HG02943 (cell line): ENCODE data around the gene UQCRQ.

Source experiments
- ATAC-seq: cut with Tn5 transposase; IDR thresholded peaks from one replicate; pipeline ENCODE4 v1.9.1; 2021; ENCODE audit warnings: mild to moderate bottlenecking, low read depth, moderate library complexity; ENCODE audit not compliant: unreplicated experiment

The UQCRQ gene

DNA sequence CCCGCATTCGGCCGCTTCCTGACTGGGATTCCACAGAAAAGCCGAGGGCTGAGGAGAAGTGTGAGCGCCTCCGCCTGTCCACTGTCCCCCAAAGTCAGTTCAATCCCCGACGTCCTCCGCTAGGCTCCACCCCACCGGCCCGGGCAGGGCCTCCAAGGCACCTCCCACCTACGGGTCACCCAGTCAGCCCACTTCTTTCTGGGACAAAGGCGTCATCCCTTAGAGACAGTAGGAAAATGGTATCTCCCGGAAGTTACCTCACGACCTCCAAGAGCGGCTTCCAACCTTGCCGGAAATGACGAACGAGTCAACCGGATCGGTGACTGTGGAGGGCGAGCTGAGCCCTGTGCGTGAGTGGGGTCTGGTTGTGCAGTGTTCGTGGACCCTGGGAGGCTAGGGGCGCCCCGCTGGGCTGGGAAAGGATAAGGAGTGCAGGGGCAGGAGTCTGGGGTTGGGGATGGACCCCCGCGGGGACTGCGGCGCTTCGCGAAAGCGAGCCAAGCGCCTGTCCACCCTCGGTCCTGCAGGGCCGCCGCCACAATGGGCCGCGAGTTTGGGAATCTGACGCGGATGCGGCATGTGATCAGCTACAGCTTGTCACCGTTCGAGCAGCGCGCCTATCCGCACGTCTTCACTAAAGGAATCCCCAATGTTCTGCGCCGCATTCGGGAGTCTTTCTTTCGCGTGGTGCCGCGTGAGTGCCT, at the start of gene UQCRQ, which contains the start of gene GDF9:
Gene UQCRQ (plus strand): TSS at position 301 of the 704 bp plus-strand sequence. CDS start 240 bp downstream, at position 541.
Gene GDF9 (minus strand): TSS at position 128 of the 704 bp plus-strand sequence. CDS start 1,936 bp downstream, outside the sequence.
- ATAC-seq = peak; percentile 99

DNA sequence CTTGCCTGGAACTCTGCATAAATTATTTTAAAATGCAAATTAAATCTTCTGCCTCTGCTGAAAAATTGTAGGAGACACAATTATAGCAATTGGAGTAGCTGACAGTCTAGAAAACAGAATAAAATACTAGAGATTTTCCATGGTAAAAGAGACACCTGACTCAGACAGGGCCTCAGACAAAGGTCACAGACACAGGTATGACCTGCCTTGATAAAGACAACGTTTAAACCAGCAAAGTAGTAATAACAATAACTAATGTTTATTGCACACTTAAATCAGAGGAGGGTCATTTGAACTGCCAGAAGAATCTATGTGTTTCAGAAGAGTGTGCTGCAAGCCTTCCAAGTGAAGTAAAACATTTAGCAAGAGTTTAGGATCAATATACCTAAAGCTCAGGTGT, 49.4 kb upstream of the UQCRQ start:
- ATAC-seq = no peak

GRCh38 chr5:132819468-132819867, 47.0 kb upstream of the UQCRQ start:
- no peak for ATAC-seq

GRCh38 chr5:132820162-132820754, 46.2 kb upstream of the UQCRQ start:
- peak; percentile 91 for ATAC-seq

GRCh38 chr5:132821350-132821749, 45.1 kb upstream of the UQCRQ start:
- no peak for ATAC-seq

- no peak for ATAC-seq
These were observed 44.7 kb upstream of the UQCRQ start for GRCh38 chr5:132821791-132822190.

GRCh38 chr5:132822650-132823480, 43.6 kb upstream of the UQCRQ start:
- no peak for ATAC-seq

DNA sequence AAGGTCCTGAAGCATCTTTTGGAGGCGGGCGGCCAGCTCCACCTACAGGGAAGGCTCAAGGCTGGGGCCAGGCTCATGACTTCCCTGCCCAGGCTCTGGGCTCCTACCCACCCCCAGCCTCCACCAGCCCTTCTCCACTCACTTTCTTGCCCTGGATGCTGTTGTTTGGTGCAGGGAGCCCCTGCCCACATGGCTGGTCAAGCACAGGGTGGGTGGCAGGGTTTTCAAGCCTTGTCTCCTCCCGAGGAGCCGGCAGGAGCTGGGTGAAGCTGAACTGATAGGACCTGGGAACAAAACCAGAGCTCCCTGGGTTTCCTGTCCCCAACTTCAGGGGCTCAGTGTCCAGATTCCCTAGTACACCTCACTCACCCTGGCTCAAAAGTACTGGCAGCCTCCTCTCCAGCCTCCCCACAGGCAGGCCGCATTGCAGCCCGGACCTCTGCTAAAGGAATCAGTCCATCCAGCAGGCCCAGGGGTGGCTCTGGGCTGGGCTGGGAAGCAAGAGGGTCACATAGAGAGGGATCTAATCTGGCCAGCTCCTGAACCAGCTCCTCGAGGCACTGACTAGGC, 42.9 kb upstream of the UQCRQ start:
- ATAC-seq = no peak

- no peak for ATAC-seq
These were observed 42.0 kb upstream of the UQCRQ start for GRCh38 chr5:132824426-132824825.

- ATAC-seq = no peak
These were observed 41.2 kb upstream of the UQCRQ start for GRCh38 chr5:132825033-132825833.

DNA sequence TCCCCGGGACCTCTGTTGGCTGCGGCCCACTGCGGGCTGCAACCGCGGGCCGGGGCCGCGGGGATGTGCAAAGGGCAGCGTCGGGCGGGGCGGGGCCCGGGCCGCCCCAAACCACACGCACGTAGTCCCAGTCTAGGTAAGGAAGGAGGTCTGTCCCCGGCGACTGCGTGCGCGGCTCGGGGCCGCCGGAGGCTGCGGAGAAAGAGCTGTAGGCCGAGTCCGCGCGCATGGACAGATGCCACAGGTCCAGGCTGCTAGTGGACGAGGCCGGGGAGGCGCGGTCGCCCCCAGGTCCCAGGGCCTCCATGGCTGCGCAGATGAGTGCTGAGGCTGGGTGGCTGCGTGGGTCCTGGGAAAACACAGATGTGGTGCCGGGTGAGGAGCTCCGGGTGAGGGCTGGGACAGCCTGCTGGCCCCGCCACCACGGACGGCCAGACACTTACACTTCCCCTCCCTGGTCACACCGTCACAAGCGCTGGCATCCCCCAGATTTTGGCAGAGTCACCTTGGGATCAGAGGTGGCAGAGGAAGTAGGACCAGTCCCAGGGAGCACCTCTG, 40.5 kb upstream of the UQCRQ start:
- no peak for ATAC-seq

DNA sequence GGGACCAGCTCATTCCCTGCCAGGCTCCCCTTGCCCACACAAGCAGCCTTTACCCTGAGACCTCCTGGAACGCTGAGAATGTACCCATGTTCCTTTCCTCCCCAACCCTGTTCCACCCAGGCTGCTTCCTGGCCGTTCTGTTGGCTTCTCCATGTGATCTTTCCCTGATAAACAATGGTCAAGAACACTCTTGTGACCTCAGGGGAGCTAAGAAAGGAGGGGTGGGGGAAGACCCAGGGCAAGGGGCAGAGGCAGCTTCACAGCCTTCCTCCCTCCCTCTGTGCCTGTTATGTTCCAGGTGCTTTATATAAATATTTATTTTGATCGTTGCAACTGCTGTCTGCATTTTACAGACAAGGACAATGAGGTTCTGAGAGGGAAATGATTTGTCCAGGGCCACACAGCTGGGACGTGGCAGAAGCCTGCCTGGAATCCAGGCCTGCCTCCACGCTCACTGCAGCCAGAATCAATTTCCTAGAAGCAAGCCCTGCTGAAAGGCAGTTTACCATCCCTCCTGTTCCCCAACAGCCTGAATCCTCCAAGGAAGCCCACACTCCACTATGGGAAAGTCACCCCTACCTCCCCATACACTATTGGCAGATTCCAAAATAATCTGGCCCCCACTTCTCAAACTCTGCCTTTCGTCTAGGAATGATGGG, 39.9 kb upstream of the UQCRQ start:
- ATAC-seq = no peak

DNA sequence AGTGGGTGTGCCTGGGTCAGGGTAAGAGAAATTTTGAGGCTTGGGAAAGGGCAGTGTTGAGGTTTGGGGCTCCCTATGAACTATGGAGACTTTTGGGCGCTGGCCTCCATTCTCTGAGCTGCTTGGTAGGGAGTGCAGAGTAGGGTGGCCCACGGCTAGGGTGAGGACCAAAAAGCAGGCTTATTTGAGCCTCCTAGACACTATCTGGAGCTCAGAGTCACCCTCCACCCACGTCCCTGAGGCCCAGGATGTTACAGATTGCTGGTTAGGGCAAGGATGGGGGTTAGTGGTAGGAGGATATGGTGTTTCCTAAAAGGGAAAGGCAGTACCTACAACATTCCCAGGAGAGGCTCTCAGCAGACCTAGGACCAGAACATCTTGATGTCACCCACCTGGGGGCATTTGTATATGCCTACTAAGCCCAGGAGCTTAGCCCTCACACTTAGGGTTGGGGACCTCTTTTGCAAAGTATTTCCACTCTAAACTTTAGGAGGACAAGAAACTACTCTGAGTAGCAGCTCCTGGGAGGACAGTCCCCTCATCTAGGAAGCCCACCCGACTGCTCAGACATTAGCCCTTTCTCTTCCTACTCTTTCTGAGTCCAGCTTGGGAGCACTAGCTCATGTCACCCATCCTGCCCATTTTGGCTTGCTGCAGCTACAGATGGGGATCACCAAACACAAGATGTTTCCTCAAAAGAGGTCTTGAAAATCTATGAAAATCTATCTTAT, 38.3 kb upstream of the UQCRQ start:
- no peak for ATAC-seq

- ATAC-seq = no peak
These were observed 37.5 kb upstream of the UQCRQ start for GRCh38 chr5:132828846-132829494.

- peak; percentile 70 for ATAC-seq
These were observed 36.6 kb upstream of the UQCRQ start for GRCh38 chr5:132829742-132830435.

DNA sequence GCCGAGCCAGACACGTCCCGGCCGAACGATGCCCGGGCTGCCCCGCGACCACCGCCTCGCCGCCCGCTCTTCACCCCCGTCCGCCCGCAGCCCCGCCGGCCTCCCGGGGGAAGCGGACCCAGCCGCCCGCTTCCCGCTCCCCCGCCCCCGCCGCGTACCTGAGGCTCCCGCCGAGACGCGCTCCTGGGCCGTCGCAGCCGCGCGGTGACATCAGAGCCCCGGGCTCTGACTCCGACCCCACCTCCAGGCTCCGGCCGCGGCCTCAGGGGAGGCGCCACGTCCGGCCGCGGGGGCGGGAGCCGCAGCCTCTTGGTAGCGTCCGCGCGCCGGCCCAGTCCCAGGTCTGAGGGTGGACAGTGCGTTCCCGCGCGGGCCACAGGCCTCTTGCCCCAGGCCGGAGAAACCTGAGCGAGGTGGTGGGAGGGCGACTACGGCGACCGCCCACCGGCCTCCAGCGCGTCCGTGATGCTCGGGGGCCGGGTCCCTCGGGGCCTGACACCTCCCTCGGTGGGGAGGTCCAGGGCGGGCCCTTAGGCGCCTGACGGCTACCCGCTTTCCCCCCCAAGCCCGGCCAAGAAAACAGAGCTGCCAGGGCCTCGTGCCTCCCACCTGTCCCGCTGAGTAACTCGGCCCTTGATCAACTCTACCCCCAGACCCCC, 35.9 kb upstream of the UQCRQ start, which contains the start of gene SHROOM1:
Gene SHROOM1 (minus strand): TSS at position 212 of the 659 bp plus-strand sequence. CDS start 4,507 bp downstream, outside the sequence.
- ATAC-seq = peak; percentile 66
